ENCODE results near the gene FARS2.
"Not testable (repeated sequence)": the region's sequence is repeated elsewhere in the genome, so short reads cannot be mapped to it uniquely, and the experiment has no call there.

The FARS2 gene

GRCh38 chr6:5786321-5786968, 525.1 kb downstream of the FARS2 start:
- 80 to 82% methylated on average over 10 of the region's 10 CpGs for WGBS, 2 experiments
- Histone ChIP-seq H3K27me3 (ENCODE audit: control insufficient read depth, insufficient read depth, low read length, poor library complexity, severe bottlenecking) (no peaks in the 10 kb centered on the region), H3K36me3 (ENCODE audit: control insufficient read depth, insufficient read depth, low read length) (no peaks in the 10 kb centered on the region), H3K9me3 (ENCODE audit: control insufficient read depth, low read length) (no peaks in the 10 kb centered on the region), H3K27ac (ENCODE audit: insufficient read depth, low read depth, low read length, poor library complexity, severe bottlenecking) (no peak overlapping the region), H3K4me3 (ENCODE audit: insufficient read depth, low read depth, low read length) (no peak overlapping the region), H3K4me1 (ENCODE audit: control insufficient read depth, insufficient read depth, low read length) (peaks cover 11% of the 10 kb centered on the region)

- no peaks in the 10 kb centered on the region for H3K9me3 ChIP-seq (ENCODE audit: control insufficient read depth, low read length)
- 61 to 67% methylated on average over 8 to 11 of the region's 11 CpGs for WGBS, 2 experiments
- no peaks in the 10 kb centered on the region for H3K36me3 ChIP-seq (ENCODE audit: control insufficient read depth, insufficient read depth, low read length)
- H3K4me3 ChIP-seq (ENCODE audit: insufficient read depth, low read depth, low read length), result no peak overlapping the region
- H3K27ac ChIP-seq (ENCODE audit: insufficient read depth, low read depth, low read length, poor library complexity, severe bottlenecking), result no peak overlapping the region
- H3K27me3 ChIP-seq (ENCODE audit: control insufficient read depth, insufficient read depth, low read length, poor library complexity, severe bottlenecking), result no peaks in the 10 kb centered on the region
- H3K4me1 ChIP-seq (ENCODE audit: control insufficient read depth, insufficient read depth, low read length), result peaks cover 11% of the 10 kb centered on the region
These were observed 525.8 kb downstream of the FARS2 start for GRCh38 chr6:5786969-5787720.

- H3K27me3 ChIP-seq (ENCODE audit: control insufficient read depth, insufficient read depth, low read length, poor library complexity, severe bottlenecking); H3K27ac ChIP-seq (ENCODE audit: insufficient read depth, low read depth, low read length, poor library complexity, severe bottlenecking); H3K9me3 ChIP-seq (ENCODE audit: control insufficient read depth, low read length); H3K4me3 ChIP-seq (ENCODE audit: insufficient read depth, low read depth, low read length); H3K36me3 ChIP-seq (ENCODE audit: control insufficient read depth, insufficient read depth, low read length): not testable (repeated sequence)
- WGBS, 2 experiments, result 91 to 95% methylated on average over 2 to 5 of the region's 5 CpGs
- H3K4me1 ChIP-seq (ENCODE audit: control insufficient read depth, insufficient read depth, low read length), result peaks cover 11% of the 10 kb centered on the region
These were observed 528.1 kb downstream of the FARS2 start for GRCh38 chr6:5789426-5789825.

GRCh38 chr6:5796555-5796954, 535.2 kb downstream of the FARS2 start:
- not testable (repeated sequence) for H3K27ac ChIP-seq (ENCODE audit: insufficient read depth, low read depth, low read length, poor library complexity, severe bottlenecking); H3K9me3 ChIP-seq (ENCODE audit: control insufficient read depth, low read length); H3K4me1 ChIP-seq (ENCODE audit: control insufficient read depth, insufficient read depth, low read length); H3K27me3 ChIP-seq (ENCODE audit: control insufficient read depth, insufficient read depth, low read length, poor library complexity, severe bottlenecking); H3K36me3 ChIP-seq (ENCODE audit: control insufficient read depth, insufficient read depth, low read length); H3K4me3 ChIP-seq (ENCODE audit: insufficient read depth, low read depth, low read length)

- H3K9me3 ChIP-seq (ENCODE audit: control insufficient read depth, low read length); H3K36me3 ChIP-seq (ENCODE audit: control insufficient read depth, insufficient read depth, low read length); H3K27me3 ChIP-seq (ENCODE audit: control insufficient read depth, insufficient read depth, low read length, poor library complexity, severe bottlenecking); H3K4me3 ChIP-seq (ENCODE audit: insufficient read depth, low read depth, low read length); H3K27ac ChIP-seq (ENCODE audit: insufficient read depth, low read depth, low read length, poor library complexity, severe bottlenecking); H3K4me1 ChIP-seq (ENCODE audit: control insufficient read depth, insufficient read depth, low read length): not testable (repeated sequence)
- WGBS, 2 experiments, result 83 to 90% methylated on average over 1 of the region's 1 CpG
These were observed 545.1 kb downstream of the FARS2 start for GRCh38 chr6:5806406-5806805.

GRCh38 chr6:5809450-5809849, 548.1 kb downstream of the FARS2 start:
- H3K4me1 ChIP-seq (ENCODE audit: control insufficient read depth, insufficient read depth, low read length), result no peaks in the 10 kb centered on the region
- WGBS, 2 experiments, result 94 to 98% methylated on average over 3 to 4 of the region's 4 CpGs
- H3K27me3 ChIP-seq (ENCODE audit: control insufficient read depth, insufficient read depth, low read length, poor library complexity, severe bottlenecking), result no peaks in the 10 kb centered on the region
- H3K4me3 ChIP-seq (ENCODE audit: insufficient read depth, low read depth, low read length), result no peak overlapping the region
- H3K36me3 ChIP-seq (ENCODE audit: control insufficient read depth, insufficient read depth, low read length), result no peaks in the 10 kb centered on the region
- no peak overlapping the region for H3K27ac ChIP-seq (ENCODE audit: insufficient read depth, low read depth, low read length, poor library complexity, severe bottlenecking)
- H3K9me3 ChIP-seq (ENCODE audit: control insufficient read depth, low read length), result no peaks in the 10 kb centered on the region

GRCh38 chr6:5811997-5812396, 550.7 kb downstream of the FARS2 start:
- WGBS, 2 experiments, result 88 to 90% methylated on average over 4 of the region's 4 CpGs
- Histone ChIP-seq H3K9me3 (ENCODE audit: control insufficient read depth, low read length) (no peaks in the 10 kb centered on the region), H3K36me3 (ENCODE audit: control insufficient read depth, insufficient read depth, low read length) (no peaks in the 10 kb centered on the region), H3K27me3 (ENCODE audit: control insufficient read depth, insufficient read depth, low read length, poor library complexity, severe bottlenecking) (no peaks in the 10 kb centered on the region), H3K27ac (ENCODE audit: insufficient read depth, low read depth, low read length, poor library complexity, severe bottlenecking) (no peak overlapping the region), H3K4me3 (ENCODE audit: insufficient read depth, low read depth, low read length) (no peak overlapping the region), H3K4me1 (ENCODE audit: control insufficient read depth, insufficient read depth, low read length) (no peaks in the 10 kb centered on the region)

- no peaks in the 10 kb centered on the region for H3K4me1 ChIP-seq (ENCODE audit: control insufficient read depth, insufficient read depth, low read length)
- no peak overlapping the region for H3K27ac ChIP-seq (ENCODE audit: insufficient read depth, low read depth, low read length, poor library complexity, severe bottlenecking)
- H3K4me3 ChIP-seq (ENCODE audit: insufficient read depth, low read depth, low read length), result no peak overlapping the region
- no peaks in the 10 kb centered on the region for H3K27me3 ChIP-seq (ENCODE audit: control insufficient read depth, insufficient read depth, low read length, poor library complexity, severe bottlenecking)
- no peaks in the 10 kb centered on the region for H3K9me3 ChIP-seq (ENCODE audit: control insufficient read depth, low read length)
- no peaks in the 10 kb centered on the region for H3K36me3 ChIP-seq (ENCODE audit: control insufficient read depth, insufficient read depth, low read length)
- whole genome bisulfite sequencing, 2 experiments, result 81 to 84% methylated on average over 3 of the region's 3 CpGs
These were observed 552.3 kb downstream of the FARS2 start for GRCh38 chr6:5813625-5814027.

GRCh38 chr6:5814116-5814515, 552.8 kb downstream of the FARS2 start:
- Histone ChIP-seq H3K36me3 (ENCODE audit: control insufficient read depth, insufficient read depth, low read length) (no peaks in the 10 kb centered on the region), H3K27ac (ENCODE audit: insufficient read depth, low read depth, low read length, poor library complexity, severe bottlenecking) (no peak overlapping the region), H3K4me1 (ENCODE audit: control insufficient read depth, insufficient read depth, low read length) (no peaks in the 10 kb centered on the region), H3K4me3 (ENCODE audit: insufficient read depth, low read depth, low read length) (no peak overlapping the region), H3K27me3 (ENCODE audit: control insufficient read depth, insufficient read depth, low read length, poor library complexity, severe bottlenecking) (no peaks in the 10 kb centered on the region), H3K9me3 (ENCODE audit: control insufficient read depth, low read length) (no peaks in the 10 kb centered on the region)
- 96% methylated on average over 4 of the region's 5 CpGs for whole genome bisulfite sequencing, 2 experiments

- 92 to 95% methylated on average over 9 of the region's 9 CpGs for WGBS, 2 experiments
- Histone ChIP-seq H3K36me3 (ENCODE audit: control insufficient read depth, insufficient read depth, low read length) (no peaks in the 10 kb centered on the region), H3K27me3 (ENCODE audit: control insufficient read depth, insufficient read depth, low read length, poor library complexity, severe bottlenecking) (no peaks in the 10 kb centered on the region), H3K9me3 (ENCODE audit: control insufficient read depth, low read length) (no peaks in the 10 kb centered on the region), H3K4me3 (ENCODE audit: insufficient read depth, low read depth, low read length) (no peak overlapping the region), H3K27ac (ENCODE audit: insufficient read depth, low read depth, low read length, poor library complexity, severe bottlenecking) (no peak overlapping the region), H3K4me1 (ENCODE audit: control insufficient read depth, insufficient read depth, low read length) (no peaks in the 10 kb centered on the region)
These were observed 553.6 kb downstream of the FARS2 start for GRCh38 chr6:5814901-5815300.
